Measurements from ENCODE around the gene BIRC6. TPM values are rescaled to one million over a fixed set of nuclear protein-coding genes. Genes with fewer than 3 reads are reported as not detected.

BIRC6 gene, protein sequence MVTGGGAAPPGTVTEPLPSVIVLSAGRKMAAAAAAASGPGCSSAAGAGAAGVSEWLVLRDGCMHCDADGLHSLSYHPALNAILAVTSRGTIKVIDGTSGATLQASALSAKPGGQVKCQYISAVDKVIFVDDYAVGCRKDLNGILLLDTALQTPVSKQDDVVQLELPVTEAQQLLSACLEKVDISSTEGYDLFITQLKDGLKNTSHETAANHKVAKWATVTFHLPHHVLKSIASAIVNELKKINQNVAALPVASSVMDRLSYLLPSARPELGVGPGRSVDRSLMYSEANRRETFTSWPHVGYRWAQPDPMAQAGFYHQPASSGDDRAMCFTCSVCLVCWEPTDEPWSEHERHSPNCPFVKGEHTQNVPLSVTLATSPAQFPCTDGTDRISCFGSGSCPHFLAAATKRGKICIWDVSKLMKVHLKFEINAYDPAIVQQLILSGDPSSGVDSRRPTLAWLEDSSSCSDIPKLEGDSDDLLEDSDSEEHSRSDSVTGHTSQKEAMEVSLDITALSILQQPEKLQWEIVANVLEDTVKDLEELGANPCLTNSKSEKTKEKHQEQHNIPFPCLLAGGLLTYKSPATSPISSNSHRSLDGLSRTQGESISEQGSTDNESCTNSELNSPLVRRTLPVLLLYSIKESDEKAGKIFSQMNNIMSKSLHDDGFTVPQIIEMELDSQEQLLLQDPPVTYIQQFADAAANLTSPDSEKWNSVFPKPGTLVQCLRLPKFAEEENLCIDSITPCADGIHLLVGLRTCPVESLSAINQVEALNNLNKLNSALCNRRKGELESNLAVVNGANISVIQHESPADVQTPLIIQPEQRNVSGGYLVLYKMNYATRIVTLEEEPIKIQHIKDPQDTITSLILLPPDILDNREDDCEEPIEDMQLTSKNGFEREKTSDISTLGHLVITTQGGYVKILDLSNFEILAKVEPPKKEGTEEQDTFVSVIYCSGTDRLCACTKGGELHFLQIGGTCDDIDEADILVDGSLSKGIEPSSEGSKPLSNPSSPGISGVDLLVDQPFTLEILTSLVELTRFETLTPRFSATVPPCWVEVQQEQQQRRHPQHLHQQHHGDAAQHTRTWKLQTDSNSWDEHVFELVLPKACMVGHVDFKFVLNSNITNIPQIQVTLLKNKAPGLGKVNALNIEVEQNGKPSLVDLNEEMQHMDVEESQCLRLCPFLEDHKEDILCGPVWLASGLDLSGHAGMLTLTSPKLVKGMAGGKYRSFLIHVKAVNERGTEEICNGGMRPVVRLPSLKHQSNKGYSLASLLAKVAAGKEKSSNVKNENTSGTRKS (N-terminal part only)
- total RNA-seq, result 103 and 183 TPM in 2 replicates

GRCh38 chr2:32356681-32357317 lies at the start of gene BIRC6:
BIRC6 (plus strand) TSS chr2:32357023; CDS start chr2:32357162, 139 bp downstream.

DNA sequence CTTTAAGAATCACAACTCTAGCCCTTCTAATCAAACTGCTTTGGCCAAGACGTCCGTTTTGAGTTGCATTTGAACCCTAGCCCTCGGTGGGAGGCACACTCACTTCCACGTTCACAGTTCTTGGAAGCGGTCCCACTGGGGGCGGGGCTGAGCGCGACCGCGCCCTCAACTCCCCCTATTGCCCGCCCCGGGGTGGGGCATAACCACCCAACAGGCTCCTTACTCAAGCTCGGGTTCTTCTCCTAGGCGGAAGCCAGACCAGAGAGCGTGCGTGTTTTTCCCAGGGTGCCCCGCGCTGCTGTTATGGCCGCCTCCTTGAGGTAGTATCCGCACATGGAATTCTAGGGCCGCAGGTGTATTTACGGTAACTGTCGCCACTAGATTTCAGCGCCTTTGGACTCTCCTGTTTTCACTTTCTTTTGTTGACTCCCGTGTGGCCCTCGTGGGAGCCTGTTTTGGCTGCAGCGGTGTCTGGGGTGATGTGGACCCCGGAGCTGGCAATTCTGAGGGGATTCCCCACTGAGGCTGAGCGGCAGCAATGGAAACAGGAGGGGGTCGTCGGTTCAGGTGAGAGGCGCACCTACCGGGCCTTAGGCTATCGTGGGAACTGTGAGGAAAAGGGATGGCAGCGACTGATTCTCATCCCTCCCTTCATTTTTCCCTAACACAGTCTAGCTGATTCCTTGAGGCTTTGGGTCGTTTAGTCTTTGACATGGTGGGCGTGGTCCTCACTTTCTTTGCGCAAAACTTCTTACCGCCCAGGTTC lies 271.2 kb downstream of the BIRC6 start, which contains the start of gene TTC27:
Gene TTC27, plus strand, starts transcription at position 237 of the 766 bp plus-strand sequence. Its CDS starts 243 bp downstream, at position 480.

Other genes with a start within 250 kb of the BIRC6 start
- gene SLC30A6, start 191.2 kb upstream of the BIRC6 start, total RNA-seq, result 30.1 and 35.4 TPM in 2 replicates
- 0.07 and 0.68 TPM in 2 replicates for gene NLRC4, start 92.1 kb upstream of the BIRC6 start, total RNA-seq
- 18.1 and 37.6 TPM in 2 replicates for gene YIPF4, start 79.1 kb upstream of the BIRC6 start, total RNA-seq

Data from nasal cavity respiratory epithelium epithelial cell of viscerocranial mucosa (primary cell).